GM12891 (cell line): ENCODE data around the gene CD46.

Source experiments
- POLR2AphosphoS5 ChIP-seq: IDR thresholded peaks from 2 replicates; pipeline ENCODE4 v1.6.1; 2011; ENCODE audit warnings: low read depth, low read length, control low read depth
- TAF1 ChIP-seq: IDR thresholded peaks from 2 replicates; pipeline ENCODE4 v1.6.1; 2011; ENCODE audit warnings: low read depth, low read length, control low read depth

- TF ChIP-seq POLR2AphosphoS5 (no peak), TAF1 (no peak)
Measured at GRCh38 chr1:207740207-207740606, 11.6 kb upstream of the CD46 start.
